IPS-11a (cell line): ENCODE measurements around the gene MINDY2.
"Not testable (repeated sequence)": the region's sequence is repeated elsewhere in the genome, so short reads cannot be mapped to it uniquely, and the experiment has no call there.

Experiments
- H3K4me3 ChIP-seq: one replicate; pipeline ENCODE4 v1.5.1; 2013; ENCODE audit warnings: low read depth, low read length, control low read depth

The MINDY2 gene

GRCh38 chr15:58749532-58750337, 21.4 kb upstream of the MINDY2 start, which contains the start of gene ADAM10:
Gene ADAM10 (minus strand): TSS chr15:58749707. CDS start chr15:58749534, 173 bp downstream.
- peak within 1 kb of the TSS; percentile 87 for H3K4me3 ChIP-seq

GRCh38 chr15:58752716-58753115, 18.4 kb upstream of the MINDY2 start:
- H3K4me3 ChIP-seq: no peak overlapping the region

- H3K4me3 ChIP-seq: no peak overlapping the region
Observed at GRCh38 chr15:58755350-58755749, 15.8 kb upstream of the MINDY2 start.

GRCh38 chr15:58755956-58756355, 15.1 kb upstream of the MINDY2 start:
- no peak overlapping the region for H3K4me3 ChIP-seq

GRCh38 chr15:58758141-58758540, 13.0 kb upstream of the MINDY2 start:
- no peak overlapping the region for H3K4me3 ChIP-seq

- no peak overlapping the region for H3K4me3 ChIP-seq
Observed at GRCh38 chr15:58760385-58761009, 10.6 kb upstream of the MINDY2 start.

- no peak overlapping the region for H3K4me3 ChIP-seq
Observed at GRCh38 chr15:58761010-58761388, 10.1 kb upstream of the MINDY2 start.

GRCh38 chr15:58762285-58762684, 8.8 kb upstream of the MINDY2 start:
- no peak overlapping the region for H3K4me3 ChIP-seq

GRCh38 chr15:58762731-58763130, 8.4 kb upstream of the MINDY2 start:
- H3K4me3 ChIP-seq: no peak overlapping the region

GRCh38 chr15:58764468-58764867, 6.6 kb upstream of the MINDY2 start:
- no peak overlapping the region for H3K4me3 ChIP-seq

- no peak overlapping the region for H3K4me3 ChIP-seq
Observed at GRCh38 chr15:58766290-58766689, 4.8 kb upstream of the MINDY2 start.

GRCh38 chr15:58768601-58769004, 2.5 kb upstream of the MINDY2 start:
- H3K4me3 ChIP-seq: not testable (repeated sequence)

- H3K4me3 ChIP-seq: peak overlapping the region; percentile 43
Observed at GRCh38 chr15:58770519-58770856, 614 bp upstream of the MINDY2 start.

- peak overlapping the region; percentile 91 for H3K4me3 ChIP-seq
Observed at GRCh38 chr15:58771621-58772250, 634 bp downstream of the MINDY2 start.

- H3K4me3 ChIP-seq: peak overlapping the region; percentile 18
Observed at GRCh38 chr15:58773024-58773423, 1.9 kb downstream of the MINDY2 start.

GRCh38 chr15:58775402-58775801, 4.3 kb downstream of the MINDY2 start:
- no peak overlapping the region for H3K4me3 ChIP-seq

- H3K4me3 ChIP-seq: no peak overlapping the region
Observed at GRCh38 chr15:58777107-58777506, 6.0 kb downstream of the MINDY2 start.

- no peak overlapping the region for H3K4me3 ChIP-seq
Observed at GRCh38 chr15:58779554-58779953, 8.5 kb downstream of the MINDY2 start.

- no peak overlapping the region for H3K4me3 ChIP-seq
Observed at GRCh38 chr15:58785355-58785754, 14.3 kb downstream of the MINDY2 start.

- no peak overlapping the region for H3K4me3 ChIP-seq
Observed at GRCh38 chr15:58788056-58788710, 17.1 kb downstream of the MINDY2 start.

GRCh38 chr15:58793862-58794261, 22.8 kb downstream of the MINDY2 start:
- H3K4me3 ChIP-seq: no peak overlapping the region

- no peak overlapping the region for H3K4me3 ChIP-seq
Observed at GRCh38 chr15:58795825-58796224, 24.7 kb downstream of the MINDY2 start.
